ENCODE results near the gene CARD19.
"Not testable (repeated sequence)": the region's sequence is repeated elsewhere in the genome, so short reads cannot be mapped to it uniquely, and the experiment has no call there.

Gene CARD19

DNA sequence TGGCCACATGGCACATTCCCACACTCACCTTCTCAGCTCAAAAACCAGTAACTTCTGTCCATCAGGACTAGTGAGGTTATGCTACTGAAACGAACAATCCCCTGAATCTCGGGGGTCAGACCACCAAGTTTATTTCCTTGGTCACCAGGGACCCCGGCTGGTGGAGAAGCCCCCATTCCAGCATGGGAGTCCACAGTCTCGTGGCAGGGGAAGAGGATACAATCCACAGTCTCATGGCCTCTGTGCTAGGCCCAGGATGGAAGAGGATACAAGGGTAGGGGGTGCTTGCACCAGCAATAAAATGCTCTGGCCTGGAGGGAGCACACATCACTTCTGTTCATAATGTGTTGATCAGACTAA lies 7.4 kb upstream of the CARD19 start:
- DNase-seq (ENCODE audit: low read depth): no peak

DNA sequence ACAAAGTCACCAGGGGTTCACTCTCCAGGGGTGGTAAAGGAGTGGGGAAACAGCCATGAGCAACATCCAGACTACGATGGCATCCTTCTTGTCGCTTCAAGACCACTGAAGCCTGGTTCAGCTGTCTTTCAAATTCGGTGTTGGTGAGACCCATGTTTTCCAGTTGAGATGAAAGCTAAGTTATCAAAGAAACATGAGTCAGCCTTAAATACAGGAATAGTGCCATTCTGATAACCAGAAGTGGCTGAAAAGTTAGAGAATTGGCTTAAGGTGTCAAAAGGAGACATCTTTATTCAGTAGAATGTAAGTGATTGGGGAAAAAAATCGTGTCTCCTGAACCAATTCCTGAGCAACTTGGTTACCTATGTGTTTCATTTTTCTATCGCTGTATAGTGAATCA lies 7.0 kb upstream of the CARD19 start:
- DNase-seq (ENCODE audit: low read depth): no peak

DNA sequence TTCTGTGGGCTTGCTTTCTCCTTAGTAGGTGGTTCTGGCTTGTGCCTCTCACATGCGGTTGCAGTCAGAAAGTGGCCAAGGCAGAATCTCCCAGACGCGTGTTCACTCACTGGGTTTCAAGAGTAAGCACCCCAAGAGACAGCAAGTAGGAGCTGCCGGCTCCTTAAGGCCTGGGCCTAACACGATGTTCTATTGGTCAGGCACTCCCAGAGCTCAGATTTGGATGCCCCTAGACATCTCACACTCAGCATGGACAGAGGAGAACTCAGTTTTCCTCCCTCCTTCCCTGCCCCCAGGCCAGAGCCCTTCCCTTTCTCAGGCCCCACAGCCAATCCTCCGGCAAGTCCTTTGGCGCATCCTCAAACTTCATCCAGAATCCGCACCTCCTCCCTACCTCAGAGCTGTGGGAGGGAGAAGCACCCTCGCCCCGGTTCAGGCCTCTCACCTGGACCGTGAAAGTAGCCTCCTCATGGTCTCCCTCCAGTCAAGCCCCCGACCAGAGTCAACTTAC lies 6.5 kb upstream of the CARD19 start:
- DNase-seq (ENCODE audit: low read depth): no peak

DNA sequence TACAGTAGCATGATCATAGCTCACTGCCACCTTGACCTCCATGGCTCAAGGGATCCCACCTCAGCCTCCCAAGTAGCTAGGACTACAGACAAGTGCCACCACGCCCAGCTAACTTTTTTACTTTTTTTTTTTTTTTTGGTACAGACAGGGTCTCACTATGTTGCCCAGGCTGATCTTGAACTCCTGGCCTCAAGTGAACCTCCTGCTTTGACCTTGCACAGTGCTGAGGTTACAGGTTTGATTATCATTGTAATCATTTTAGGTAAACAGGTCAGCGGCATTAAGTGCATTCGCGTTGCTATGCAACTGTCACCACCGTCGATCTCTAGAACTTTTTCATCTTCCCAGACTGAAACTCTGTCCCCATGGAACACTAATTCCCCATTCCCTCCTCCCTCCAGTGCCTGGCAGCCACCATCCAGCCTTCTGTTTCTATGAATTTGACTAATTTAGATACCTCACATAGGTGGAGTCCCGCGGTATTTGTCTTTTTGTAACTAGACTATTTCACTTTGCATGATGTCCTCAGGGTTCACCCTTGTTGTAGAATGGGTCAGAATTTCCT lies 5.8 kb upstream of the CARD19 start:
- no peak for DNase-seq (ENCODE audit: low read depth)

DNA sequence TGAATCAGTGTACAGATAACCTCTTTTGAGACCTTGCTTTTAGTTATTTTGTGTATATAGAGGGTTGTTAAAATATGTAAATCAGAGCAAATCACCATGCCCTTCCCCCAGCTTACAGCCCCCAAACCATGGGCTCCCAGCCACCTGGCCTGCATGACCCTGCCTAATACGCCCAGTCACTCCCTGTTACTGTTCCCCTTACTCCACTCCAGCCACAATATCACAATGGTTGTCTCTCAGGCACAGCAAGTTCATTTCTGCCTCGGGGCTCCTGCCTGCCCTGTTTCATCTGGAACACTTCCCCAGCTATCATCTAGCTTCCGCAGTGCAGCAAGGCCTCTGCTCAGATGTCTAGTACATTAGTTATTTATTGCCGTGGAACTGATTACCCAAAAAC lies 5.0 kb upstream of the CARD19 start:
- no peak for DNase-seq (ENCODE audit: low read depth)

DNA sequence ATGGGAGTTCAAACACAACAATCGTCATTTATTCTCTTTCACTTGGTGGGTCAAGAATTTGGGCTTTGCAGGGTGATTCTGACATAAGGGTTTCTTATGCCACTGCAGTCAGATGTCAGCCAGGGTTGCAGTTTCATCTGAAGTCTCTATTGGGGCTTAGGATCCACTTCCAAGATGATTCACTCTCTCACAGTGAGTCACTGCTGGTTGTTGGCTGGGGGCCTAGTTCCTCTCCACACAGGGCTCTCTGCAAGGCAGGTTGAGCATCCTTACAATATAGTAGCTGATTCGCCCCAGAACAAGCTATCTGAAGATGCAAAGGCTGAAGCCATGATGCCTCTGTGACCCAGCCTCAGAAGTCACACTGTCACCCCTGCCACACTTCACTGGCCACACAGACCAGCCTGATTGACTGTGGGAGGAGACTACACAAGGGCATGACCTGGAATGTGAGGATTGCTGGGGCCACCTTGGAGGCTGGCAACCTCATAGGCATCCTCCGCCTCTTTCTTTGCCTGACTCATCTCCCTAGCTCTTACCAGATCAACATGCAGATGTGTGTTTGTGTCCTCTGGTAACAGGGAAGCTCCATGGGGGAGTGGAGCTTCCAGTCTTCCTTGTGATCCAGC lies 4.5 kb upstream of the CARD19 start:
- DNase-seq (ENCODE audit: low read depth): peak; percentile 92

DNA sequence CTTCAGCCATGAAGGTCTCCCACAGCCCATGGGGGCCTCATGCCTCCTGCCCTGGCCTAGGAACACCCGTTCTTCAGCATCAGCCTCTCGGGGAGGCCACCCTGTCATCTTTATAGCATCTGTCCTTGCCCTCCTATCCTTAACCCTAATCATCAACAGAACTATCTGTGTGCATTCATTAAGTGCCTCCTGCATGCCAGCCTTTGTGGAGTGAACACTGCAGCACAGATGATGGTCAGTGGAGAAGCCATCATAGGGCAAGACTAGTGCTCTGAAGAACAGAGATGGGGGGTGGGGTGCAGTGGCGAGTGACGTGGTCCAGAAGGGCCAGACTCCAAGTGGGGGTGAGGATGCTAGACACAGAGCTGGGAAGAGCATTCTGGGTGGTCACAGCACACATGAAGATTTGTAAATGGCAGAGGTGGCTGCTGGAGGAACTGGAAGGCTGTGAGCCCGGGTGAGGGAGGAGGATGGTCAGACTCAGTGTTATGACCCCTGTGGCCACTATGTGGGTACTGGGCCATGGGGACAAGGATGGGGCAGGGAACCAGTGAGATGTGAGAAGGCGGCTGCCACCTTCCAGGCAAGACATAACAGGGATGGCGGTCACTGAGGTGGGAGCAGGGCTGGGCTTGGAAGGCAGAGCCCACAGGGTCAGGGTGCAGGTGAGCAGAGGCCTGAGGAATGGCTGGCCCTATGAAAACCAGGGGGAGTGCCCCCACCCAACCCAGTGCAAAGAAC lies 3.6 kb upstream of the CARD19 start:
- no peak for DNase-seq (ENCODE audit: low read depth)

DNA sequence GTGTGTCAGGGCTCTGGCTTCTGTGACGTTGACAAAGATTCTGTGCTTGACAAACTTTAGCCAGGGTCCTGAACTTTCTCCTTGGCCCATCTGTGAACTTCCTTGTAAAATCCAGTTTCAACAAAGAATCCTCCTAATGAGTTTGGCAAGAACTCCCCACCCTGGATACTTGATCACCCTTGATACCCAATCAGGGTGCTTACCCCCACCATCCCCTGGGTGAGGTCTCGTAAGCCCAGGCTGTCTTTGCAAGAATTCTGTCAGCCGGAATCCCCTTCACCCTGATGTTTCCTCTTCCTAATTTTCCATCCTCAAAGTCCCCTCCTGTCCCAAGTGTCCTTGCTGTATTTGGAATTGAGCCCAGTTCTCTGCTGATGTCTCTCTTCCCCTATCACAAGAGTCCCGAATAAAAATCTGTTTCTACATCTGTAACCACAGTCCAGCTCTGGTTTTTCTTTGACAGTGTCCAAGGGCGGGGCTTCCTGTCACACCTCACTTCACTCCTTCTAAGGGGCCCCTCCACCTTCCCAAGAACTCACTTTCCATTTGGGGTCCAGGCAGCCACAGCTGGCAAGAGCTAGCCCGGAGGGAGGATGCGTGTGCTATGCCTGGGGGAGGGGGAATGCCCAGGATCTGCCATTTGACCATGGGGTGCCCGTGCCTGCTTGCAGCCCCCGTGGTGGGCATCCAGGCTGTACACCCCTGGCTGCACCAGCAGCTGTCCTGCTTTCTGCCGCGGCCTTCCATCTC lies 2.7 kb upstream of the CARD19 start:
- no peak for DNase-seq (ENCODE audit: low read depth)

DNA sequence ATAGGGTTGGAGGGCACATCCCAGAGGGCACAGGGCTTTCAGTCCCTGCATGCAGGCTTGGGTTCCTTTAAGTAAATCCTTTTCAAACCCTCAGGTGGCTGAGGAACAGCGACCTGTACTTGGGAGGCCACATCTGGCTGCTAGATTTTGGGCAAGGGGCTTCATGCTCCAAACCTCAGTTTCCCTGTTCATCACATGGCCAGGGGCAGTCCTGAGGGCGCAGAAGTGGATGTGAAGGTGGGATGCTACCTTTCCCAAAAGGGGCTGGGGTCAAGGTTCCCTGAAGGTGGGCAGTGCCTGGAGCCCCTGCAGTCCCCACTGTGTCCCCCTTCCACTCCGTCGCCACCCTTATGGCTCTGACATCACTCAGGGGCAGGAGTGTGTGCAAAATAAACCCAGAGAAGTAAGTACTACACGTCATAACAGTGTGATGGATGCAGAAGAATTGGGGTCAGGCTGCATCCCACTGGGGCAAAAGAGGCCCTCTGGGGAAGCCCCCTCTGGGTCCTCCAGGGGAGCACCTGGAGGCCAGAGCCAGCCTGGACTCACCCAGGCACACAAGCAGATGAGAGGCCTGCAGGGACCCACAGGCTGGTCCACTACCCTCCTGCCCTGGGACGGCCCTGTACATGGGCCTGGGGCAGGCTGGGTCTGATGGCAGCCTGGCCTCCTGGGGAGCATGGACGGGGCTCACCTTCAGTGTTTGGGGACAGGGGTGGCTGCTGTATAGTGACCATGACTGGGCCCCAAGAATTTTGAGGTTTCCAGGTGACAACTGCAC lies 1.9 kb upstream of the CARD19 start:
- DNase-seq (ENCODE audit: low read depth): no peak

DNA sequence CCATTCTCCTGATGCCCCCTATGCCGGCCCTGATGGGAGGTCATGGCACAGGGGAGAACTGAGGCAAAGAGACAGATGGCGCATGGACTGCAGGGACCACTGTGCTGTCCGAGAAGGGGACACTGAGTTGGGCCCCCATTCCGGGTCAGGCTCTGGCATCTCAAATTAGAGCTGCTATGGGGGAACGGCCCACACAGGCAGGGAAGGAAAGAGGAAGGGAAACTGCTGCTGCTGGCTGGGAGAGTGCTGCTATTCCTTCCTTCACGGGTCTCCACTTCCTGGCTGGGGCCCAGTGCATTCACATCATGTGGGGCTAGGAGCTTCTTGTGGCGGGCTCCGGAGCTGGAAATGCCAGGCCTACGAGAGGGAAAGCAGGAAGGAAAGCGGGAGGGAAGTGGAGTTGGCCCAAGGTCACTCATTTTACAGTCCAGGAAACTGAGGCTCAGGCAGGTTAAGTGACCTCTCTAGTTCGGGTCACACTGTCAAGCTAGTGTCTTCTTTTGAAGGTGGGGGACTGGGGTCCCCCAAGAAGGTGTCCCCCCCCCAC lies 1.3 kb upstream of the CARD19 start:
- DNase-seq (ENCODE audit: low read depth): no peak

DNA sequence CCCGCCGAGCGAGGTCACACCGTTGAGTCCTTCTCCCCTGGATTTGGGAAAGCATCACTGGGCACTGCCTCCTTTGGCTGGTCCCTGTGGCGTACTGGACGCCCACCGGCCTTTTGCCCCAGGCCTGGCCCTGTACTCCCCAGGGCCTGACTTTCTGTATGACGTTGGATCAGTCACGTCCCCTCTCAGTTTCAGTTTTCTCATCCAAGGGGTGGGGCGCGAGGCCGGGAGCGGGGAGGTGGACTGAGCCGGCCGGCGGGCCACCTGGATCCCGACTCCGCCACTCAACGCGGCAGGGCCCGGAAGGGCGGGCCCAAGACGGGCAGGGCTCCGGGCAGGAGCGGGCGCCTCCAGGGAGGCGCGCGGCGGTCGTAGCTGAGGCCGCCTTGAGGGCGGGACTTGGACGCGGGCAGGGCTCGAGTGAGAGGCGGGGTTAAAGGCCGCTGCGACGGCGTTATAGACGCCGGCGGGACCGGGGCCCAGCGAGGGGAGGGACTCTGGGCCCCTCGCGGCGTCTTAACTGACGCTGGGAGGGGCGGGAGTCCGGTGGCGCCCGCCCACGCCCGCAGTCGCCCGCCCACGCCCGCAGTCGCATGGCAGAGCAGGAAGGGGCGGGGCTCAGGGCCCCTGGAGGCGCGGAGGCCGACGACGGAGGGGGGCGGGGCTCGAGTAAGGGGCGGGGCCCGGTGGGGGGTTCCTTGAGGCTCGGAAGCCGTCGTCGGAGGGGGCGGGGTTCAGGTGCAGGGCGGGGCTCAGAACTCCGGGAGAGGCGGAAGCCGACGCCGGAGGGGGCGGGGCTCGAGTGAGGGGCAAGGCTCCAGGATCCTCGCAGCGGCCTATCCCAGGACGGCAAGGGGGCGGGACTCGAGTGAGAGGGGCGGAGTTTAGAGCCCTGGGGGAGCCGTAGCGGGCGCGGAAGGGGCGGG lies 549 bp upstream of the CARD19 start:
- peak; percentile 96 for DNase-seq (ENCODE audit: low read depth)

DNA sequence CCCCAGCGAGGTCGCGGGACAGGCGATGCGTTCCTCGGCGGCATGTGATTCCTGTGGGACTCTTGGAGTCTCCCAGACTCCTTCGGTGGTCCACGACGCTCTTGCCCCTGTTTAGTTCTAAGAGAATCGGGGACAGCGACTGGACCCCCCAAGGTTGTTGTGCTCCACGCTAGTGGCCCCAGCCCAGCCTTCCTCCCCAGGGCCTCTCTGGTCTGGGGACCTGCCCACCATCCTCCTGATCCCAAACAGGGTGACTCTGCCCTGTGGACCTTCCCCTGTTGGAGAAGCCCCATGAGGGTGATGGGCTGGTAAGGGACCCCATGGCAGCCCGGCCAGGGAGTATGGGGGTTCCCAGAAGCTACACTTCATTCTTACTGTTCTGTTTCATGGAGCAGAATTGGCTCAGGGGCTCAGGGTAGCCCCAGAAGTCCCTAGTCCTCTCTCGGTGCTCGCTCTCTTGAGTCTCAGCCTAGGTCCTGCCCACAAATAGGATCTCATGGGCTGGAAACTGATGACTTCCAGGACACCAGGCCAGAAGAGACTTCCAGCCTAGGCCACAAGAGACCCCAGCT lies 880 bp downstream of the CARD19 start:
- DNase-seq (ENCODE audit: low read depth): no peak

DNA sequence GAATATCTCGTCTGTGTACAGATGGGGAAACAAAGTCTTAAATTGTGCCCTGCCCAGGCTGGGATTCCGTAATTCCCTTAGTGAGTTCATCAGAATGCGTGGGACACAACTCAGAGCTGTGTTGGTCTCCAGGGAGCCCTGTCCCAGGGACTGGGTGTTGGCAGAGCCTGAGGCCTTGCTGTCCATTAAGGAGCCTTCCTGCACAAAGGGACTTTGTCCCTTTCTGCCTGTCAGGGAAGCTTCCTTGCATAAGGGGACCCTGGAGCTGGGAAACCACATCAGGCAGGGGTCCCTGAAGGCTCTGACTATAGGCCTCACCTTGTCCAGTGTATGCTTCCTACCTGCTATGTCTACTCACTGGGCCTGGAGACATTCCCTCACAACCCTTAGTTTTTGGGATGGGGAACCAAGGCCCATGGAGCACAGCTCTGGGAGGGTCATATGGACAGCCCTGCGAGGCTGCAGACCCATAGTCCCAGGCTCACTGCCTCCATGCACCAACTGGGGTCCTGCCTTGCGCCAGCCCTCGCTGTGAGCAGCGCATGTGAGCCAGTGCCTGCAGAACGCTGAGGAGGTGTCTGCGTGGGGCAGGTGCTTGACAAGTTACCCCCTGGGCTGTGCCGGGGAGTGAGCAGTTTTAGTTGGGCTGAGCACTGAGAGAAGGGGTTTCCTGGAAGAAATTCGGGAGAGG lies 1.6 kb downstream of the CARD19 start:
- no peak for DNase-seq (ENCODE audit: low read depth)

DNA sequence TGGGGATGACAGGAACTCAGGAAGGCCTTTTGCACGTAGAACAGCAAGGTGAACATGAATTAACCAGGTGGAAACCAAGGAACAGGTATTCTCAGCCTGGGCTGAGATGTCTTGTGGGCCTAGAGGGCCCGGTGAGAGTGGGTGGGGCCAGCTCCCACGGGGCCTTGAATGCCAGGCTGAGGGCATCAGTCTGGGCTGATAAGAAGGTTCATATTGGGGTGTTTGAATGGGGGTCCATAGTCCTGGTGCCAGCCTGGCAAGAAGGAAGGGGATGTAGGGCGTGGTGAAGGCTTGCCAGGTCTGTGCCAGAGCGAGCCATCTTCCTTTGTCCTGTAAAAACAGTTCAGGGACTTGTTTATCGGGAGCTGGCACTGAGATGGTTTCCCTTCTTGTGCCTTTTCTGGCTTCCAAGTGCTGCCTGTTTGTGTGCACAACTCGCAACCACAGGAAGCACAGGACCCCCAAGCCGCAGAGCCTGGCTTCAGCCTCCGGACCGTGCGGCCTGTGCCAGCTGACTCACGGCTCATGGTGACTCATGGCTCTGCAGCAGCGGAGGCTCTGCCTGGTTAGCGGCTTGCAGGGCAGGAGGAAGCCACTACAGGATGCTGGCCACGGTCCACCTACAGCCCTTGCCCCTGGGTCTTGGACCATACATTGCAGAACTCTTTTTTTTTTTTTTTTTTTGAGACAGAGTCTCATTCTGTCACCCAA lies 2.4 kb downstream of the CARD19 start:
- DNase-seq (ENCODE audit: low read depth): peak; percentile 96

DNA sequence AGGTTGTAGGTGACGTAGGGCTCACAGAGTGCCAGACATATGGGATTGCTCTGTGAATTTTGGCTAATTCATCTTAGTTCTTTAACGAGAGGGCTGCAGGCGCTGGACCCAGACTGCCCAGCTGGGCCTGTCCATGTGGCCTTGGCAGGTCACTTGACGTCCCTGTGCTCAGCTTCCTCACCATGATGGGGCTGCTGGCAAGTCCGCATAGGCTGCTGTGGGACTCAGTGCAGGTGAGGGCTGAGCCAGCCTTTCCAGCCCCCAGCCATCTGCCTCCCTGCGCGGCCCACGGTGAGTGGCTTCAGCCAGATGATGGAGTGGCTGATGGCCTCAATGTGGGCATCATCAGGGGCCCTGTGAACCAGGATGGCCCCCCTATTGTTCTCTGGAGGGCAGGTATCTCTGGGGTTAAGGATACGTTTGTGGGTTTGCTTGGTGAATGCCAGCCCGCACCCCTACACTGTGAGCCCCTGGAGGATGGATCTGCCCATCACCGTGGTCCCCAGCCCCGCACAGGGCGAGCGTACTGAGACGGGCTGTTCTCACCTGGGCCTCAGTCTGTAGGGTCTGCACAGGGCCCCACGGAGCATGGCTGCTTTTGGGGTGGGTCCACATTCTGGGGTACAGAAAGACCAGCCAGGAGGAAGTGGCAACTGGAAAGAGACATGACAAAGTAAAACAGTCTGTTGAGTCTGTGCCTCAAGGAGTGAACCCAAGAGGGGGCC lies 3.7 kb downstream of the CARD19 start:
- no peak for DNase-seq (ENCODE audit: low read depth)

DNA sequence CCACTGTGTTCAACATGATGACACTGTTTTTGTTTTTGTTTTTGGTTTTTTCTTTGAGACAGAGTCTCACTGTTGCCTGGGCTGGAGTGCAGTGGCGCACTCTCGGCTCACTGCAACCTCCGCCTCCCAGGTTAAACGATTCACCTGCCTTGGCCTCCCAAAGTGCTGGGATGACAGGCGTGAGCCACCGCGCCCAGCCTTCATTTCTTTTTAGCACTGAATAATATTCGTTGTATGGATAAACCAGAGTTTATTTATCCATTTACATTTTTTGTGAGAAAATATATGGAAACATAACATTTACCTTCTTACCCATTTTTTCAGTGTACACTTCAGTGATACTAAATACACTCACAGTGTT lies 4.2 kb downstream of the CARD19 start:
- DNase-seq (ENCODE audit: low read depth): no peak

DNA sequence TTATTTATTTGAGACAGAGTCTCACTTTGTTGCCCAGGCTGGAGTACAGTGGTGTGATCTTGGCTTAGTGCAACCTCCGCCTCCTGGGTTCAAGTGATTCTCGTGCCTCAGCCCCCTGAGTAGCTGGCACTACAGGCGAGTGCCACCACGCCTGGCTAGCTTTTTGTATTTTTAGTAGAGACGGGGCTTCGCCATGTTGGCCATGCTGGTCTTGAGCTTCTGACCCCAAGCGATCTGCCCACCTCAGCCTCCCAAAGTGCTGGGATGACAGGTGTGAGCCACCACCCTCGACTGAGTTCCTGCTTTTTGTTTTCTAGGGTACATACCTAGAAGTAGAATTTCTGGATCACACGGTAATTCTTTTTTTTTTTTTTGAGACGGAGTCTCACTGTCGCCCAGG lies 5.1 kb downstream of the CARD19 start:
- DNase-seq (ENCODE audit: low read depth): not testable (repeated sequence)

DNA sequence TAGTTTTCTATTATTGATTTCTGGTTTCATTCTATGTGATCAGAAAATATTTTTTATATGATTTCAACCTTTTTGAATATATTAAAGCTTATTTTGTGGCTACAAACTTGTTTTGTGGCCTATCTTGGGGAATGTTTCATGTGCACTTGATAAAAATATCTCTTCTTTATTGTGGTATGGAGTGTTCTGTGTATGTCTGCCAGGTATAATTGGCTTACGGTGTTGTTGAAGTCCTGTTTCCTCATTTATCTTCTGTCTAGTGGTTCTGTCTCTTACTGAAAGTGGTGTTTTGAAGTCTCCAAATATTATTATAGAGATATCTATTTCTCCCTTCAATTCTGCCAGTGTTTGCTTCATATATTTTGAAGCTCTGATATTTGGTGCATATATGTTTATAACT lies 9.6 kb downstream of the CARD19 start:
- no peak for DNase-seq (ENCODE audit: low read depth)

Measured in amniotic epithelial cell (primary cell).